HG03521 (cell line): ENCODE measurements around the gene TXLNB.

Source experiments
- ATAC-seq: cut with Tn5 transposase; IDR thresholded peaks from one replicate; pipeline ENCODE4 v1.9.1; 2021; ENCODE audit warnings: mild to moderate bottlenecking, moderate library complexity; ENCODE audit not compliant: unreplicated experiment

Gene TXLNB

GRCh38 chr6:139291813-139292619 lies at the start of gene TXLNB:
Gene TXLNB (minus strand): TSS chr6:139291998. CDS start chr6:139288899, 3,099 bp downstream.
- peak; percentile 70 for ATAC-seq

- ATAC-seq = no peak
Observed at GRCh38 chr6:139341060-139341459, 49.3 kb upstream of the TXLNB start.

GRCh38 chr6:139338795-139339194 lies 47.0 kb upstream of the TXLNB start:
- ATAC-seq = no peak

GRCh38 chr6:139337830-139338229 lies 46.0 kb upstream of the TXLNB start:
- ATAC-seq = no peak

GRCh38 chr6:139337001-139337400 lies 45.2 kb upstream of the TXLNB start:
- ATAC-seq = no peak

- no peak for ATAC-seq
Observed at GRCh38 chr6:139336488-139336887, 44.7 kb upstream of the TXLNB start.

GRCh38 chr6:139335447-139336210 lies 43.8 kb upstream of the TXLNB start:
- no peak for ATAC-seq

- ATAC-seq = no peak
Observed at GRCh38 chr6:139334806-139335446, 43.1 kb upstream of the TXLNB start.

GRCh38 chr6:139330826-139331500 lies 39.2 kb upstream of the TXLNB start:
- ATAC-seq = no peak

- no peak for ATAC-seq
Observed at GRCh38 chr6:139330306-139330705, 38.5 kb upstream of the TXLNB start.

GRCh38 chr6:139329224-139329623 lies 37.4 kb upstream of the TXLNB start:
- ATAC-seq = no peak

- ATAC-seq = no peak
Observed at GRCh38 chr6:139327038-139327437, 35.2 kb upstream of the TXLNB start.

- no peak for ATAC-seq
Observed at GRCh38 chr6:139325686-139326085, 33.9 kb upstream of the TXLNB start.

- peak; percentile 58 for ATAC-seq
Observed at GRCh38 chr6:139325125-139325524, 33.3 kb upstream of the TXLNB start.

GRCh38 chr6:139324301-139324555 lies 32.4 kb upstream of the TXLNB start:
- ATAC-seq = no peak

- ATAC-seq = peak; percentile 35
Observed at GRCh38 chr6:139323511-139324300, 31.9 kb upstream of the TXLNB start.

- no peak for ATAC-seq
Observed at GRCh38 chr6:139320081-139320480, 28.3 kb upstream of the TXLNB start.

GRCh38 chr6:139316622-139317317 lies 25.0 kb upstream of the TXLNB start:
- ATAC-seq = no peak

GRCh38 chr6:139313784-139314545 lies 22.2 kb upstream of the TXLNB start:
- no peak for ATAC-seq
